HCT116 (cell line): ENCODE results near the gene GNLY. TPM values are rescaled to one million over a fixed set of nuclear protein-coding genes. Genes with fewer than 3 reads are reported as not detected.

ENCODE experiments used
- ATAC-seq: fragments of 200-7000 bp; cut with Tn5 transposase; 2 replicates; pipeline ENCODE4 v1.9.1; 2020; ENCODE audit warnings: mild to moderate bottlenecking, moderate library complexity
- BruUV-seq: library from RNA; stranded (reverse); fragments of 400-500 nt; replicated peaks from 2 replicates; lab custom pipeline; 2021; lab: Mats Ljungman, UMichigan
- CTCF ChIA-PET: fragments of 300-600 bp; sonication (Branson Sonifier 250); formaldehyde crosslinking; loops from one replicate; lab custom pipeline; 2021; ENCODE audit warnings: antibody characterized with exemption; lab: Charles Lee
- POLR2A ChIA-PET: fragments of 300-600, 350-600 bp; sonication (Branson Sonifier 250); formaldehyde crosslinking; loops from one replicate; lab custom pipeline; 2021; ENCODE audit warnings: antibody characterized with exemption; lab: Charles Lee
- RAD21 ChIA-PET, 2 experiments: fragments of 300-600 bp; sonication (Branson Sonifier 250); formaldehyde crosslinking; loops; one replicate each; lab custom pipeline; 2023; ENCODE audit warnings: low total read pairs in 2 of 2; ENCODE audit not compliant: uncharacterized antibody in 2 of 2, unreplicated experiment in 2 of 2, low non-redundant PET in 1 of 2; lab: Charles Lee
- DNase-seq: peaks from one replicate; pipeline ENCODE4 v3.0.0-alpha.2; 2010; ENCODE audit warnings: low read depth, low spot score
- H2AFZ ChIP-seq: fragments of 200-600 bp; shearing (Covaris generic), sonication (generic); 2 replicates; pipeline ENCODE4 v1.6.1; 2017; ENCODE audit warnings: low read depth, mixed run types, mixed read lengths, antibody characterized with exemption, low read length; ENCODE audit not compliant: poor library complexity, severe bottlenecking
- H3K27ac ChIP-seq: 2 replicates; pipeline ENCODE4 v1.5.1; 2012; ENCODE audit warnings: low read depth, low read length
- H3K27me3 ChIP-seq: fragments of 200-600 bp; sonication (generic); 2 replicates; pipeline ENCODE4 v1.6.1; 2016; ENCODE audit warnings: mixed run types, low read length, mixed read lengths; ENCODE audit not compliant: insufficient read depth
- H3K36me3 ChIP-seq, 2 experiments: fragments of 200-500 bp in 1 of 2; fragments of 200-600 bp in 1 of 2; sonication (Bioruptor generic) in 1 of 2; sonication (generic) in 1 of 2; 2 replicates each; pipeline versions ENCODE4 v1.5.1 to v1.6.1; 2014 to 2016; ENCODE audit warnings: low read length in 2 of 2, inconsistent platforms in 1 of 2, mixed read lengths in 1 of 2, mixed run types in 1 of 2; ENCODE audit not compliant: insufficient read depth in 2 of 2, control insufficient read depth in 1 of 2
- H3K4me1 ChIP-seq, 2 experiments: fragments of 200-600 bp in 1 of 2; sonication (generic) in 1 of 2; 2 replicates each; pipeline versions ENCODE4 v1.5.1 to v1.6.1; 2012 to 2017; ENCODE audit warnings: low read length in 2 of 2, inconsistent platforms in 1 of 2, mild to moderate bottlenecking in 1 of 2, mixed read lengths in 1 of 2, mixed run types in 1 of 2, moderate library complexity in 1 of 2; ENCODE audit not compliant: insufficient read depth in 2 of 2, control insufficient read depth in 1 of 2
- H3K4me2 ChIP-seq: fragments of 200-600 bp; sonication (generic); 2 replicates; pipeline ENCODE4 v1.6.1; 2017; ENCODE audit warnings: mixed run types, low read length, mixed read lengths
- H3K4me3 ChIP-seq, 2 experiments: fragments of 200-600 bp in 1 of 2; sonication (generic) in 1 of 2; replicated peaks in 1 of 2; 2 replicates each; pipeline ENCODE4 v1.5.1; 2011 to 2016; ENCODE audit warnings: low read length in 2 of 2, control low read depth in 1 of 2, low read depth in 1 of 2, mild to moderate bottlenecking in 1 of 2, mixed read lengths in 1 of 2, mixed run types in 1 of 2
- H3K79me2 ChIP-seq: fragments of 200-600 bp; sonication (generic); 2 replicates; pipeline ENCODE4 v1.6.1; 2017; ENCODE audit warnings: mild to moderate bottlenecking, mixed run types, low read length, moderate library complexity, mixed read lengths; ENCODE audit not compliant: insufficient read depth
- H3K9ac ChIP-seq: fragments of 200-600 bp; sonication (generic); 2 replicates; pipeline ENCODE4 v1.6.1; 2016; ENCODE audit warnings: low read length, mixed read lengths
- H3K9me2 ChIP-seq: fragments of 200-600 bp; sonication (generic), shearing (Covaris generic); 2 replicates; pipeline ENCODE4 v1.6.1; 2017; ENCODE audit warnings: mixed run types, mild to moderate bottlenecking, moderate library complexity; ENCODE audit not compliant: insufficient read depth
- H3K9me3 ChIP-seq, 2 experiments: fragments of 200-500 bp in 1 of 2; fragments of 200-600 bp in 1 of 2; sonication (Bioruptor generic) in 1 of 2; sonication (generic) in 1 of 2; 2 replicates each; pipeline ENCODE4 v1.6.1; 2014 to 2017; ENCODE audit warnings: low read length in 2 of 2, mixed read lengths in 2 of 2, inconsistent platforms in 1 of 2, low read depth in 1 of 2, mild to moderate bottlenecking in 1 of 2, mixed run types in 1 of 2, moderate library complexity in 1 of 2; ENCODE audit not compliant: control insufficient read depth in 1 of 2, insufficient read depth in 1 of 2
- H4K20me1 ChIP-seq: fragments of 200-600 bp; sonication (generic), shearing (Covaris generic); 2 replicates; pipeline ENCODE4 v1.6.1; 2017; ENCODE audit warnings: mixed run types, mild to moderate bottlenecking, moderate library complexity; ENCODE audit not compliant: insufficient read depth
- ATF3 ChIP-seq: IDR thresholded peaks from 2 replicates; pipeline ENCODE4 v1.6.1; 2012
- CBX3 ChIP-seq: IDR thresholded peaks from 2 replicates; pipeline ENCODE4 v1.6.1; 2012; ENCODE audit warnings: low read depth
- CEBPB ChIP-seq: IDR thresholded peaks from 2 replicates; pipeline ENCODE4 v1.6.1; 2012; ENCODE audit warnings: low read depth
- CTCF ChIP-seq, 3 experiments: fragments of 200-600 bp in 1 of 3; sonication (generic) in 1 of 3; IDR thresholded peaks in 2 of 3; conservative IDR thresholded peaks in 1 of 3; 2 replicates each; pipeline ENCODE4 v1.5.1; 2012 to 2017; ENCODE audit warnings: low read depth in 2 of 3, low read length in 2 of 3, antibody characterized with exemption in 1 of 3, borderline replicate concordance in 1 of 3, control low read depth in 1 of 3, mild to moderate bottlenecking in 1 of 3, mixed read lengths in 1 of 3, mixed run types in 1 of 3, moderate library complexity in 1 of 3; ENCODE audit not compliant: insufficient read depth in 1 of 3
- EGR1 ChIP-seq: IDR thresholded peaks from 2 replicates; pipeline ENCODE4 v1.6.1; 2012; ENCODE audit warnings: low read depth
- ELF1 ChIP-seq: IDR thresholded peaks from 2 replicates; pipeline ENCODE4 v1.6.1; 2012; ENCODE audit warnings: low read depth, borderline replicate concordance
- FOSL1 ChIP-seq: IDR thresholded peaks from 2 replicates; pipeline ENCODE4 v1.6.1; 2012; ENCODE audit warnings: low read depth
- JUND ChIP-seq: IDR thresholded peaks from 2 replicates; pipeline ENCODE4 v1.6.1; 2012
- MAX ChIP-seq: IDR thresholded peaks from 2 replicates; pipeline ENCODE4 v1.6.1; 2012
- POLR2A ChIP-seq: IDR thresholded peaks from 2 replicates; pipeline ENCODE4 v1.7.0; 2011; ENCODE audit warnings: borderline replicate concordance; ENCODE audit not compliant: insufficient read depth, insufficient read length; ENCODE audit errors: extremely low read depth
- POLR2AphosphoS5 ChIP-seq: IDR thresholded peaks from 2 replicates; pipeline ENCODE4 v1.6.1; 2011; ENCODE audit warnings: mild to moderate bottlenecking, low read depth, low read length, moderate library complexity
- SP1 ChIP-seq: IDR thresholded peaks from 2 replicates; pipeline ENCODE4 v1.6.1; 2012; ENCODE audit warnings: low read depth
- SRF ChIP-seq: IDR thresholded peaks from 2 replicates; pipeline ENCODE4 v1.6.1; 2012; ENCODE audit warnings: low read depth
- YY1 ChIP-seq: IDR thresholded peaks from 2 replicates; pipeline ENCODE4 v1.6.1; 2011; ENCODE audit warnings: low read length, low read depth, moderate library complexity, mild to moderate bottlenecking; ENCODE audit not compliant: insufficient replicate concordance; ENCODE audit errors: extremely low read depth
- ZBTB33 ChIP-seq: IDR thresholded peaks from 2 replicates; pipeline ENCODE4 v1.6.1; 2011; ENCODE audit warnings: mild to moderate bottlenecking, low read length, moderate library complexity; ENCODE audit not compliant: insufficient replicate concordance; ENCODE audit errors: extremely low read depth
- ZNF274 ChIP-seq: fragments of 200-500 bp; sonication (Bioruptor generic); IDR thresholded peaks from 2 replicates; pipeline ENCODE4 v1.6.1; 2014; ENCODE audit warnings: mild to moderate bottlenecking, low read depth, low read length, inconsistent platforms
- intact Hi-C: fragments of 100-400 bp; cut with micrococcal nuclease; formaldehyde crosslinking; loops from 2 replicates; pipeline ENCODE4 v1.10.0; 2022
- total RNA-seq: library from RNA; stranded (reverse); gene quantifications from one replicate; pipeline ENCODE4 v1.2.1, GENCODE V29; 2021; ENCODE audit not compliant: unreplicated experiment

Gene GNLY
- total RNA-seq, 1 experiment from 2014 or later, result 0.74 TPM

- intact Hi-C loops, result no loop called here
- H3K27me3 ChIP-seq, result no peaks in the 10 kb centered on the region
- no peaks in the 10 kb centered on the region for H4K20me1 ChIP-seq
- BruUV-seq, result no TSS peak
- ChIA-PET CTCF (interaction anchor here (1.4 to 4.6 kb wide), 3 partner anchors 26 to 68 kb away, joined by 3 to 33 read pairs (median 29); no protein-coding TSS in a partner anchor), POLR2A (no interaction called here), RAD21 (no interaction called here)
- no peak overlapping the region for H2AFZ ChIP-seq
- no peaks in the 10 kb centered on the region for H3K79me2 ChIP-seq
- DNase-seq (peak; percentile 66), ATAC-seq (no peak)
- no peaks in the 10 kb centered on the region for H3K36me3 ChIP-seq
- H3K9me3 ChIP-seq, result no peaks in the 10 kb centered on the region
- no peak overlapping the region for H3K4me3 ChIP-seq
- peaks cover 17 to 39% of the 10 kb centered on the region in 2 experiments for H3K4me1 ChIP-seq
- H3K9me2 ChIP-seq, result no peaks in the 10 kb centered on the region
- no peak overlapping the region for H3K4me2 ChIP-seq
- TF ChIP-seq SP1, result peak; percentile 92
- peak; percentile 71; the same call in 1 of the 2 replicates for TF ChIP-seq MAX
- TF ChIP-seq ZBTB33, result no peak
- TF ChIP-seq CEBPB, result peak; percentile 100
- TF ChIP-seq JUND, result peak; percentile 85
- 0 out of 2 replicates have a peak, but pooled peaks have one; percentile 35 for TF ChIP-seq SRF
- no peak for TF ChIP-seq ZNF274
- TF ChIP-seq EGR1, result peak; percentile 89
- peak; percentile 73 for TF ChIP-seq FOSL1
- no peak for TF ChIP-seq POLR2A
- no peak for TF ChIP-seq YY1
- no peak for TF ChIP-seq CTCF (IDR thresholded peaks at IDR 0.05 in 2 of 3, conservative IDR thresholded peaks at IDR 0.05 in 1 of 3; ENCODE audit: borderline replicate concordance in 1 of 3, insufficient read depth in 1 of 3, low read depth in 2 of 3, low read length in 2 of 3)
- TF ChIP-seq ATF3, result peak; percentile 96
- peak; percentile 72 for TF ChIP-seq POLR2AphosphoS5
- peak; percentile 74; the same call in 1 of the 2 replicates for TF ChIP-seq CBX3
- no peak for TF ChIP-seq ELF1
- no peak overlapping the region for H3K27ac ChIP-seq
- H3K9ac ChIP-seq, result no peak overlapping the region
Observed at GRCh38 chr2:85705680-85706039, 11.5 kb downstream of the GNLY start.
